Neuronal stem cell (in vitro differentiated cells): ENCODE measurements around the gene CCDC106.

Experiments
- DNase-seq: peaks from one replicate; pipeline ENCODE4 v3.0.0-alpha.2; 2013; ENCODE audit warnings: low spot score
- H2AFZ ChIP-seq: one replicate; pipeline ENCODE4 v1.6.1; 2013; ENCODE audit warnings: mild to moderate bottlenecking, low read length, inconsistent platforms
- H2AK5ac ChIP-seq: 2 replicates; pipeline ENCODE4 v1.6.1; 2013; ENCODE audit warnings: low read depth, mild to moderate bottlenecking, inconsistent platforms, low read length, moderate library complexity, mixed read lengths
- H2BK120ac ChIP-seq: 2 replicates; pipeline ENCODE4 v1.6.1; 2013; ENCODE audit warnings: low read depth, mild to moderate bottlenecking, inconsistent platforms, low read length, moderate library complexity, mixed read lengths
- H2BK12ac ChIP-seq: one replicate; pipeline ENCODE4 v1.6.1; 2013; ENCODE audit warnings: low read length, inconsistent platforms
- H2BK15ac ChIP-seq: 2 replicates; pipeline ENCODE4 v1.6.1; 2013; ENCODE audit warnings: mild to moderate bottlenecking, low read length, inconsistent platforms, mixed read lengths
- H2BK5ac ChIP-seq: one replicate; pipeline ENCODE4 v1.6.1; 2013; ENCODE audit warnings: inconsistent platforms, mild to moderate bottlenecking, low read length, moderate library complexity
- H3K14ac ChIP-seq: one replicate; pipeline ENCODE4 v1.6.1; 2013; ENCODE audit warnings: low read length, inconsistent platforms
- H3K18ac ChIP-seq: 2 replicates; pipeline ENCODE4 v1.6.1; 2013; ENCODE audit warnings: low read length, inconsistent platforms
- H3K23ac ChIP-seq: 2 replicates; pipeline ENCODE4 v1.6.1; 2013; ENCODE audit warnings: low read depth, mild to moderate bottlenecking, mixed read lengths, low read length, inconsistent platforms; ENCODE audit not compliant: poor library complexity
- H3K27ac ChIP-seq: replicated peaks from 3 replicates; pipeline ENCODE4 v1.5.1; 2013; ENCODE audit warnings: low read length, inconsistent platforms
- H3K27me3 ChIP-seq, 3 experiments: 2 replicates each; pipeline ENCODE4 v1.6.1; 2013; ENCODE audit warnings: low read length in 3 of 3, mild to moderate bottlenecking in 2 of 3, inconsistent platforms in 1 of 3, low read depth in 1 of 3, mixed read lengths in 1 of 3, moderate library complexity in 1 of 3; ENCODE audit not compliant: control insufficient read depth in 3 of 3, insufficient read depth in 3 of 3
- H3K36me3 ChIP-seq, 2 donors: replicated peaks in 1 of 2; 2 replicates each; pipeline ENCODE4 v1.6.1; 2013; ENCODE audit warnings: low read length in 2 of 2; ENCODE audit not compliant: control insufficient read depth in 2 of 2, insufficient read depth in 2 of 2
- H3K4ac ChIP-seq: 2 replicates; pipeline ENCODE4 v1.6.1; 2013; ENCODE audit warnings: inconsistent platforms, mild to moderate bottlenecking, low read length, moderate library complexity
- H3K4me1 ChIP-seq, 2 donors: 1 replicate in 1 of 2; 2 replicates in 1 of 2; pipeline ENCODE4 v1.6.1; 2013; ENCODE audit warnings: low read length in 2 of 2, low read depth in 1 of 2; ENCODE audit not compliant: control insufficient read depth in 2 of 2, insufficient read depth in 1 of 2
- H3K4me2 ChIP-seq: one replicate; pipeline ENCODE4 v1.6.1; 2013; ENCODE audit warnings: mild to moderate bottlenecking, low read length, inconsistent platforms; ENCODE audit not compliant: insufficient read depth, poor library complexity, severe bottlenecking
- H3K4me3 ChIP-seq, 2 donors: 2 replicates each; pipeline ENCODE4 v1.5.1; 2013; ENCODE audit warnings: low read length in 2 of 2, mild to moderate bottlenecking in 2 of 2, inconsistent platforms in 1 of 2, moderate library complexity in 1 of 2
- H3K79me1 ChIP-seq: one replicate; pipeline ENCODE4 v1.6.1; 2013; ENCODE audit warnings: low read depth, mild to moderate bottlenecking, inconsistent platforms, low read length, moderate library complexity
- H3K9ac ChIP-seq: one replicate; pipeline ENCODE4 v1.6.1; 2013; ENCODE audit warnings: mild to moderate bottlenecking, low read depth, low read length, inconsistent platforms; ENCODE audit not compliant: poor library complexity
- H3K9me3 ChIP-seq, 2 donors: replicated peaks in 1 of 2; 2 replicates each; pipeline versions ENCODE3 to v1.6.1; 2013; ENCODE audit warnings: low read length in 2 of 2, mild to moderate bottlenecking in 2 of 2, inconsistent platforms in 1 of 2, low read depth in 1 of 2, mixed read lengths in 1 of 2, moderate library complexity in 1 of 2; ENCODE audit not compliant: control insufficient read depth in 2 of 2, insufficient read depth in 1 of 2
- H4K8ac ChIP-seq: one replicate; pipeline ENCODE4 v1.6.1; 2013; ENCODE audit warnings: low read depth, mild to moderate bottlenecking, inconsistent platforms, low read length, moderate library complexity
- H4K91ac ChIP-seq: one replicate; pipeline ENCODE4 v1.6.1; 2013; ENCODE audit warnings: low read length, low read depth, mild to moderate bottlenecking, inconsistent platforms; ENCODE audit not compliant: poor library complexity
- WGBS, 2 donors: extraction: QIAGEN DNeasy Blood & Tissue Kit; methylation state at CpG; one replicate each; pipeline ENCODE4 v1.1.7; 2013; ENCODE audit warnings: missing lambda C conversion rate in 2 of 2, mixed read lengths in 1 of 2; ENCODE audit not compliant: insufficient read length in 2 of 2, insufficient replicate concordance in 1 of 2; ENCODE audit errors: extremely low coverage in 2 of 2; 5-methylcytosine and 5-hydroxymethylcytosine counted together

CCDC106 gene

DNA sequence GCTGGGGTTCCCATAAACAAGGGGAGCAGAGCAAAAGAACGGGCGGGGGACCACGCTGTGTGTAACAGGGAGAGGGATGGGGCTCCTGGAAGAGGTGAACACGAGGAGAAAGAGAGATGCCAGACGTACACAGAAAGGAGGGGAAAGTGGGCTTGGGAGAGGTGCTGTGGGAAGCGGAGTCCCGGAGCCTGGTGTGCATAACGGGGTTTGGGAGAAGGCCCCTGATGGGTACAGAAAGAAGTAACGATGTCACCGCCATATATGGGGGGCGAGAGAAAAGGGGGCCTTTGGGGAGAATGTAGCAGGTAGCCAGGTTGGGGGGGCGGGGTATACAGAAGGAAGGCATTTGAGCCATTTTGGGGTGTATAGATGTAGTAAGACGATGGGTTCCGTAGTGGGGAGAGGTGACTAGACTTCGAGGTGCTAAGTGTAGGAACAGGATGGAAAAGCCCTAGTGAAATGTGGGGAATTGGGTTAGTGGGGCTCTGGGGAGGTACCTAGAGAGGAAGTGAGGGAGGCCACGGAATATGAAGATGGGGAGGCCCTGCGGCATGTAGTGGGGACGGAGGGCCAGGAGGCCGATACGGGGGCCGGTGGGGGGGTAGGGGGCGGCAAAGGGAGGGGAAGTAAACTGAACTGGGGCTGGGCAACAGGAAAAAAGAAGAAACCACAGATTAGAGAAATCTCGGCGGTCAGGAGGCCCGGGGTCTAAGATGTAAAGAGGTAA, 6.4 kb upstream of the CCDC106 start:
- Histone ChIP-seq H3K9me3 (no peaks in the 10 kb centered on the region), H3K4me1 (peaks cover 17 to 21% of the 10 kb centered on the region in 2 donors), H2BK5ac (peak overlapping the region; percentile 94), H3K79me1 (peaks cover 36% of the 10 kb centered on the region), H3K9ac (peak overlapping the region; percentile 86), H2AFZ (peak overlapping the region; percentile 88), H3K14ac (peak overlapping the region; percentile 14), H4K91ac (no peak overlapping the region), H2BK12ac (no peak overlapping the region), H2BK15ac (peak overlapping the region; percentile 75), H3K36me3 (peaks cover 15 to 23% of the 10 kb centered on the region in 2 donors), H2AK5ac (peak overlapping the region; percentile 93), H3K18ac (peak overlapping the region; percentile 97), H3K27ac (peak overlapping the region; percentile 79), H3K4me2 (peak overlapping the region; percentile 93), H3K4ac (peak overlapping the region; percentile 46), H2BK120ac (peak overlapping the region; percentile 81), H3K27me3 (no peaks in the 10 kb centered on the region), H3K4me3 (peak overlapping the region; percentile 86 to 94), H3K23ac (peak overlapping the region; percentile 98), H4K8ac (peak overlapping the region; percentile 4)
- WGBS, 2 donors = no CpG with 5 or more reads among the region's 25 CpGs
- no peak for DNase-seq

DNA sequence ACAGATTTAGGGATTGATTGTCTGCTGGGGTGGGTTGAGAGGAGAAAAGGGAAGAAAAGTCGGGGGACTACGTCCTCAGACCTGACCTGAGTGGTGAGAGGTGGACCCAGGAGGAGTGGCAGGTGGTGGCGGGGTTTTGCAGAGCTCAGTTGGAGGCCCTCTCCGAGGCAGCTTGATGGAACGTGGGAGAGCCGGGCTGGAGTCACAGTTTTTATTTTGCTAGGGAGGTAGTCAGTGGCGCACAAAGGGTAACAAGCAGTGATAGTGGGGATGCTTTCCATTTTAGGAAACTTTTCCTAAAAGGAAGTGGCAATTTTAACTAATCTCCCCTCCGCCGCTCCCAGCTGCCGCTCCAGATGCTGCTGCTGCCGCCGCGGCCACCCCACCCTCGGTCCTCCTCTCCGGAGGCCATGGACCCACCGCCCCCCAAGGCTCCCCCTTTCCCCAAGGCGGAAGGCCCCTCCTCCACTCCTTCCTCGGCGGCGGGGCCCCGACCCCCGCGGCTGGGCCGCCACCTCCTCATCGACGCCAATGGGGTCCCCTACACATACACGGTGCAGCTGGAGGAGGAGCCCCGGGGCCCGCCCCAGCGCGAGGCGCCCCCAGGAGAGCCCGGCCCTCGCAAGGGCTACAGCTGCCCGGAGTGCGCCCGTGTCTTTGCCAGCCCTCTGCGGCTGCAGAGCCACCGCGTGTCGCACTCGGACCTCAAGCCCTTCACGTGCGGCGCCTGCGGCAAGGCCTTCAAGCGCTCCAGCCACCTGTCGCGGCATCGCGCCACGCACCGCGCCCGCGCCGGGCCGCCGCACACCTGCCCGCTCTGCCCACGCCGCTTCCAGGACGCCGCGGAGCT, 5.6 kb upstream of the CCDC106 start:
- H3K9me3 ChIP-seq = no peaks in the 10 kb centered on the region
- H3K4me1 ChIP-seq = peaks cover 20 to 23% of the 10 kb centered on the region in 2 donors
- no peak for DNase-seq
- no peak overlapping the region for H2BK120ac ChIP-seq
- H2AK5ac ChIP-seq = peak overlapping the region; percentile 99
- peak overlapping the region; percentile 92 for H3K9ac ChIP-seq
- no peak overlapping the region for H2AFZ ChIP-seq
- no CpG with 5 or more reads among the region's 65 CpGs for WGBS, 2 donors
- H3K4me2 ChIP-seq = peak overlapping the region; percentile 93
- H4K91ac ChIP-seq = no peak overlapping the region
- peak overlapping the region; percentile 93 for H2BK5ac ChIP-seq
- H3K23ac ChIP-seq = peak overlapping the region; percentile 98
- H3K27me3 ChIP-seq = no peaks in the 10 kb centered on the region
- H3K14ac ChIP-seq = peak overlapping the region; percentile 82
- no peak overlapping the region for H3K27ac ChIP-seq
- no peak overlapping the region for H3K4ac ChIP-seq
- H2BK15ac ChIP-seq = peak overlapping the region; percentile 67
- H2BK12ac ChIP-seq = peak overlapping the region; percentile 84
- H4K8ac ChIP-seq = peak overlapping the region; percentile 92
- peak overlapping the region; percentile 84 to 94 for H3K4me3 ChIP-seq
- H3K79me1 ChIP-seq = peaks cover 33% of the 10 kb centered on the region
- peak overlapping the region; percentile 93 for H3K18ac ChIP-seq
- peaks cover 17 to 27% of the 10 kb centered on the region in 2 donors for H3K36me3 ChIP-seq

DNA sequence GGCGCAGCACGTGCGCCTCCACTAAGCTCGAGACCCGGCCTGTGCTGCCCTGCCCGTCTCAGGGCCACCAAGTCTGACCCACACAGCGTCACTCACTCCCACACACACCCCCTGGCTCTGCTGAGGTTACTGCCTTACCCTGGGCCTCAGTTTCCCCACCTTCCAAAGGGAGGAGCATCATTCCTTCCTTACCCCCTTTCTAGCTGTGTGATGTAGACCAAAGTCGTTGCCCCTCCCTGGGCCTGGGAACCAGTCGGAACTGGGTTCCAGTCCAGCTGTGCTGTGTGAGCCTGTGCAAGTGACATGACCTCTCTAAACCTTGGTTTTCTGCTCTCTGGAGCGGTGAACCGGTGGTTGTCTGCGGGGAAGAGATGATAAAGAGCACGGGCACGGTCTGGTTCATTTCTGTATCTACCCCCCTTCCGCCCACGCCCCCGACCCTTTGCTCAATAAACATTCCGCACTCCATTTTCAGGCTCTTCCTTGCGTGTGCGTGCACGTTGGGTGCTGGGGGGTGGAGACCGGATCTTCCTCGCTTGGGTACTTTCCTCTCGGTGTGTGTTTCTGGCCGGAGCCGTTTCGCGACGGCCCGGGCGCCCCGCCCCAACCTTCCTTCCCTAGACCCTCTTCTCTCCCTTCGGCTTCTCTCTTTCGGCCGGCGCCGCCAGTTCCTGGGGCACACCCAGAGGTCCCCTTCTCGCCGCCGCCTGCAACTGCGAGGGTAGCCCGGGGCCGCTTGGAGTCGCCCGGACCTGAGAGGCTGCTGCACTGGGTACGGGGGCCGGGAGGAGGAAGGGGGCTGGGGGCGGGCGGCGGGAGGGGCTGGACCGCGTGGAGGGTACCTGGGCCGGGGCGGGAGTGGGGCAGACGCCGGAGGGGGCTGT, 4.8 kb upstream of the CCDC106 start, which contains the start of gene ZNF581:
TSS of gene ZNF581 (plus strand) at position 647 of the 884 bp plus-strand sequence. CDS start 923 bp downstream, outside the sequence.
- H3K4me1 ChIP-seq = peaks cover 22 to 26% of the 10 kb centered on the region in 2 donors
- H3K4me3 ChIP-seq = peak within 1 kb of the TSS; percentile 84 to 94
- H2BK5ac ChIP-seq = peak within 1 kb of the TSS; percentile 93
- H3K79me1 ChIP-seq = peaks cover 32% of the 10 kb centered on the region
- no peak within 1 kb of the TSS for H2BK120ac ChIP-seq
- H2AFZ ChIP-seq = peak within 1 kb of the TSS; percentile 64
- peak within 1 kb of the TSS; percentile 76 for H3K4ac ChIP-seq
- H3K9me3 ChIP-seq = no peaks in the 10 kb centered on the region
- H3K9ac ChIP-seq = peak within 1 kb of the TSS; percentile 92
- peak; percentile 73 for DNase-seq
- H3K27me3 ChIP-seq = no peaks in the 10 kb centered on the region
- H4K8ac ChIP-seq = peak within 1 kb of the TSS; percentile 92
- H2BK12ac ChIP-seq = peak within 1 kb of the TSS; percentile 84
- H3K4me2 ChIP-seq = peak within 1 kb of the TSS; percentile 93
- peaks cover 17 to 24% of the 10 kb centered on the region in 2 donors for H3K36me3 ChIP-seq
- WGBS, 2 donors = no CpG with 5 or more reads among the region's 56 CpGs
- peak within 1 kb of the TSS; percentile 98 for H3K23ac ChIP-seq
- no peak within 1 kb of the TSS for H3K27ac ChIP-seq
- no peak within 1 kb of the TSS for H4K91ac ChIP-seq
- H2AK5ac ChIP-seq = peak within 1 kb of the TSS; percentile 99
- H2BK15ac ChIP-seq = peak within 1 kb of the TSS; percentile 67
- peak within 1 kb of the TSS; percentile 93 for H3K18ac ChIP-seq
- peak within 1 kb of the TSS; percentile 89 for H3K14ac ChIP-seq
